ENCODE measurements around the gene NDUFA11.

Gene NDUFA11

GRCh38 chr19:5910638-5910907 lies 7.0 kb upstream of the NDUFA11 start:
- no peak for DNase-seq

GRCh38 chr19:5908773-5909442 lies 5.3 kb upstream of the NDUFA11 start:
- no peak for DNase-seq

- no peak for DNase-seq
These were observed 3.7 kb upstream of the NDUFA11 start for GRCh38 chr19:5907241-5907640.

GRCh38 chr19:5905114-5905778 lies 1.7 kb upstream of the NDUFA11 start:
- no peak for DNase-seq

- peak; percentile 93 to 100 (median 100) for DNase-seq
These were observed 943 bp upstream of the NDUFA11 start, which contains the start of gene VMAC for GRCh38 chr19:5904352-5905113. VMAC (plus strand) TSS chr19:5904872; CDS start chr19:5904891, 19 bp downstream.

GRCh38 chr19:5903056-5903623 lies 450 bp downstream of the NDUFA11 start:
- DNase-seq: peak in 2 of 58 donors; percentile 58 to 61

GRCh38 chr19:5900976-5901375 lies 2.6 kb downstream of the NDUFA11 start:
- no peak for DNase-seq

- DNase-seq: no peak
These were observed 3.7 kb downstream of the NDUFA11 start for GRCh38 chr19:5899728-5900526.

- DNase-seq: no peak
These were observed 6.2 kb downstream of the NDUFA11 start for GRCh38 chr19:5897189-5897969.

- DNase-seq: no peak
These were observed 7.1 kb downstream of the NDUFA11 start for GRCh38 chr19:5896365-5897076.

GRCh38 chr19:5895890-5896289 lies 7.7 kb downstream of the NDUFA11 start:
- DNase-seq: no peak

GRCh38 chr19:5895409-5895808 lies 8.2 kb downstream of the NDUFA11 start:
- DNase-seq: no peak

- DNase-seq: no peak
These were observed 8.8 kb downstream of the NDUFA11 start for GRCh38 chr19:5894704-5895349.

GRCh38 chr19:5893907-5894703 lies 9.5 kb downstream of the NDUFA11 start:
- DNase-seq: no peak

- DNase-seq: no peak
These were observed 10.2 kb downstream of the NDUFA11 start for GRCh38 chr19:5893296-5893903.

GRCh38 chr19:5892772-5893275 lies 10.8 kb downstream of the NDUFA11 start:
- DNase-seq: no peak

GRCh38 chr19:5891938-5892771 lies 11.4 kb downstream of the NDUFA11 start:
- peak in 14 of 58 donors; percentile 5 to 46 (median 16) for DNase-seq
